Activated CD4-positive, CD25-positive, alpha-beta regulatory T cell (primary cell): ENCODE data around the gene ACER1.

Experiments used
- DNase-seq, 4 experiments: peaks; one replicate each; lab custom pipeline; 2025; lab: John Stamatoyannopoulos, UW

ACER1 gene

GRCh38 chr19:6268382-6268771 is 65.0 kb downstream of the ACER1 start:
- no peak for DNase-seq

DNA sequence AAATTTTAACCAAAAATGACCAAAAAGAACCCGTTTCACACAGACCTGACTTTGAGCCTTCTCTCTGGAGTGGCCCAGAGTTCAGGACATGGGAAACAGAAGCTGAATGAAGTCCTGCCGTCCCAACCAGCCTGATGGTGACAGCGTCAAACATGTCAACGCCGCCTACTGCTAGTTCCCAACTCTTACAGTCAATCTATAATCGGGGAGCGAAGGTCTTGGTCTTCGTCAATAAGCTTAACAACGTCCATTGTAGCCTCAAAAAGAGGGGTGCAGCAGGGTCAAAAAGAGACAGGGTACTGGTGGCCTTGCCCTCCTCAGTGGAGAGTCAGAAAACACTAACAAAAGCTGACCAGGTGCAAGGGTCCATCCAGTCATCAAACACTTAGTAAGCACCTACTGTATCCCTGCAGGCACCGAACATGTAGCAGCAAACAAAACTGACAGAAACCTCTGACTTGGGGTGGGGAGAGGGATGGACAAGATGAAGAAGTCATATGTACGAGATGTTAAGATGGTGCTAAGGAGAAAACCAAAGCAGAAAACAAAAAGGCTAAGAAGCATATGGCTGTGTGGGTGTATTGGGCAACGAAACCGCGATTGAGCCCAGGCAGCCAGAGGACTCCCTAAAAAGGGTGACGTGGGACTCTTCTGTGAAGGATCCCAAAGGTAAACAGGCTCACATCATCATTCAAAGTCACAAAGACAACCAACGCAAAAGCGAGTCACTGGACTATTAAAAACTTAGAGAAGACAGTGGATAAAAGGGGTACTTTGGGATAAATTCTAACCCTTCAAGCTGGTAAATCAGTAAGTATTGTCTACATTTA is 65.6 kb downstream of the ACER1 start:
- no peak for DNase-seq

DNA sequence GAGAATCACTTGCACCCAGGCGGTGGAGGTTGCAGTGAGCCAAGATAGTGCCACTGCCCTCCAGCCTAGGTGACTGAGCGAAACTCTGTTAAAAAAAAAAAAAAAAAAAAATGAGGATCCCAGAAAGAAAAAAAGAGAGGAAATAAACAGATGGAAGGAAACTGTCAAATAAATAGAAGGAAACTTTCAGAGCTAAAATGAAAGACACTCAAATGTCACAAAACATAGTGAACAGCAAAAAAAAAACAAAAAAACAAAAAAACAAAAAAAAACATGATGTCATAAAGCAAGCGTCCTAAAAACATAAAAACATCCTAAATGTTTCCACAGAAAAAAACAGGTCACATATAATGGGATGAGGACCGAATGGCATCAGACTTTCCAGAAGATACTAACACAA is 68.6 kb downstream of the ACER1 start:
- no peak for DNase-seq

DNA sequence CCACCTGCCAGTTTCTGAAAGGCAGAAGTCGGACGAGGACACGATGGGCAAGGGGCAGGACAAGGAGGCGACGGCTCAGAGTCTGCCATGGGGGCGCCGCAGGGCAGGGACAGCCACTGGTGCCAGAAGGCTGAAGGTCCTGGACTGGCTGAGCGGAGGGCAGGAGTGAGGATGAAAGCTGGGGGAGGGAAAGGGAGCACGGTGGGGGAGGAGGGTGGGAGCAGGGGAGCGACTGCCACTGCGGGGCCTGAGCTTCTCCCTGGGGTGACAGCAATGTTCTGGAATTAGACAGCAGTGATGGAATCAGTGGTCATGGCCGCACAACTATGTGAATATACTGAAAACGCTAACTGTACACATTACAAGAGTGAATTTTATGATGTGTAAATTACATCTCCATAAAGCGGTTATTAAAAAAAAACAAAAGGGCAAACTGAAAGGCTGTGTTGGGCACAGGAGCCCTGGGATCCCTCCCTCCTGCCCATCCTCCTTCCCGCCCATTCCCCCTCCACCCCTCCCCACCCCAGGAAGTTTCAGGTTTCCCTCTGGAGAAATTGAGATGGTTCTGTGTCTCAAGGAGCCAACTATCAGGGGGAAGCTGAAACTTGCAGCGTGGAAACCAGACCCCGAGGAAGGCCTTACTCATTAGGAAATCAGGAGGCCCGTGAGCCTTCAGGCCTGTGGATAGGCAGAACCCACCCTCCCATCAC is 69.5 kb downstream of the ACER1 start:
- no peak for DNase-seq

DNA sequence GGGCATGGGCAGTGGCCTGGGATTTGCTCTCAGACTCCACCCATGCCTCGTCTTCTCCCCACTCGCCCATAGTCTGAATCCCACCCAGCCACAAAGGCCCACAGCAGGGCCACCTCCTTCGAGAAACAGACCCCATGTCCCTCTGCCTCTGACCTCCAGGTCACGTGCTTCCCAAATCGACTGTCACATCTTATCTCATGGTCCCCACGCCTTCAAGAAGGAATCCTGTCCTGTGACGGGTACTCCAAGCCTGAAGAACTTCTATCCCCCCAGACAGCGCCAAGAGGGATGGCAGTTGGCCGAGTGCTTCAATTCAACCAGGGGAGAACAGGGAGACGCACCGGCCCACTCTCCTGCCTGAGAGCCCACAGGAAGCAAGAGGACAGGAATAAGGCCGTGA is 70.1 kb downstream of the ACER1 start:
- no peak for DNase-seq

- no peak for DNase-seq
Observed at GRCh38 chr19:6262519-6262918, 70.9 kb downstream of the ACER1 start.

- no peak for DNase-seq
Observed at GRCh38 chr19:6261883-6262282, 71.5 kb downstream of the ACER1 start.

DNA sequence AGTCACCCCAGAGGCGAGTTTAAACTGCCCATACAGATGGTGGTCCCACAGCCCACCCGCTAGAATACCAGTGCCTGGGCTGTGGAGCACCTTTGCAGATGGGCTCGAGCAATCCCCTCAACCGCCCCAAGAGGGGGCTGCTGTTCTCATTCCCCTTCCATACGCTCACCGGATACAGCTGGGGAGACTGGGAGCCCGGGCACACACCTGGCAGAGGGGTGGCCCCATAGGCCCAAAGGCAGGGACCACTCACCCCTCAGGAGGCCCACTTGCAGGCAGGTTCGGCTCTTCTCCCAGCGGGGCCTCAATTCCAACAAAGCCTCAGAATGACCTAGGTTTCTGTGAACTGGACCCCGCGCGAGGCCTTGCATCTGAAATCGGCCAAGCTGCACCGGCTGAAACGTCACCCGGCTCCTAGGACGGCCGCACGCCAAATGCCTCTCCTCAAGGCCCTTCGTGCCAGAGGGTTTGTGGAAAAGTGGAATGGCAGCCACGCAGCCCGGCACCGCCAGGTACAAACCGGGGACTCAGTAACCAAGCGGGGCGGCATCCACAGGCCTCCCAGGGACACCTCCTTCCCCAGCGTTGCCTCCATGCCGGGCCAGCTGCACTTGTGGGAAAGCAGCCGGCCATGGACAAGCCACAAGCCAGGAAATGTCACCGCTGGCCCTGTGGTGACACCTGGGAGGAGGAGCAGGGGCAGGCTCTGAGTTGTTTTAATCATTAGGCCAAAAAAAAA is 72.3 kb downstream of the ACER1 start:
- no peak for DNase-seq

DNA sequence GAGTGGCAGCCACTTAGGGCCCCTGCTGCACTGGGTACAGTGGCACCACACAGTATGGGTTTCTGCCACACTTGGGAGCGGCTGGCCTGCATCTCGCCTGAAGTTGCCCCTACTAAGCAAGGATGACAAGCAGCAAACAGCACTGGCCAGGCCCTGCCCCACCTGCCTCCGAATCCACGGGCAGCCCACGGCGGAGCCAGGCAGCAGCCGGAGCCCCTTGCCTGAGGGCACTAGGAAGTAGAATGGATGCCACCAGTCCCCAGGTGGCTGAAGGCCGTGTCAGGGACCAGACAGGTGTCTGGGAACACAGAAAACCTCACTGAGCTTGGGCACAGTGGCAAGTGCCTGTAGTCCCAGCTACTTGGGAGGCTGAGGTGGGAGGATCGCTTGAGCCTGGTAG is 73.0 kb downstream of the ACER1 start:
- DNase-seq, result no peak

GRCh38 chr19:6259312-6259861 is 74.0 kb downstream of the ACER1 start:
- DNase-seq, result no peak

GRCh38 chr19:6258812-6259311 is 74.5 kb downstream of the ACER1 start:
- DNase-seq, result no peak
